GM18519 (cell line): ENCODE data around the gene JPH3.

Source experiments
- ATAC-seq: cut with Tn5 transposase; IDR thresholded peaks from one replicate; pipeline ENCODE4 v1.9.1; 2021; ENCODE audit warnings: mild to moderate bottlenecking, moderate library complexity; ENCODE audit not compliant: unreplicated experiment, low FRiP score

Gene JPH3

GRCh38 chr16:87598431-87598830, 3.9 kb upstream of the JPH3 start:
- no peak for ATAC-seq

DNA sequence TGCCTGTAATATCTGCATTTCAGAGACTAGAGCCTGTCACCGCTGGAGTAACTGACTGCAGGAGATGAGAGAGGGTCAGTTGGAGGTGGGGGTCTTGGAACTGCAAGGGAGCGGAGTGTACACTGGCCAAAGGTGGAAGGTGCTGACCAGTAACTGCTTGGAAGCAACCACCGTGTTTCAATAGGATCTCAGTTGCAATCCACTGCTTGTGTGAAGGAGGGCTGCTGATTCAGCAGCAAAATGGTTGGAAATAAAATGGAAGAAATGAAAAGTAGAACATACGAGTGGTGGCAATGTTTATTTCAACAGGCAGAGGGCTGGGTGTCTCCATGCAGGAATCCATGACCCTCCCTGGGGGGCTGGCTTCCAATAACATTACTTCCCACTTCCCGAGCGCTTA, 2.1 kb upstream of the JPH3 start:
- no peak for ATAC-seq

DNA sequence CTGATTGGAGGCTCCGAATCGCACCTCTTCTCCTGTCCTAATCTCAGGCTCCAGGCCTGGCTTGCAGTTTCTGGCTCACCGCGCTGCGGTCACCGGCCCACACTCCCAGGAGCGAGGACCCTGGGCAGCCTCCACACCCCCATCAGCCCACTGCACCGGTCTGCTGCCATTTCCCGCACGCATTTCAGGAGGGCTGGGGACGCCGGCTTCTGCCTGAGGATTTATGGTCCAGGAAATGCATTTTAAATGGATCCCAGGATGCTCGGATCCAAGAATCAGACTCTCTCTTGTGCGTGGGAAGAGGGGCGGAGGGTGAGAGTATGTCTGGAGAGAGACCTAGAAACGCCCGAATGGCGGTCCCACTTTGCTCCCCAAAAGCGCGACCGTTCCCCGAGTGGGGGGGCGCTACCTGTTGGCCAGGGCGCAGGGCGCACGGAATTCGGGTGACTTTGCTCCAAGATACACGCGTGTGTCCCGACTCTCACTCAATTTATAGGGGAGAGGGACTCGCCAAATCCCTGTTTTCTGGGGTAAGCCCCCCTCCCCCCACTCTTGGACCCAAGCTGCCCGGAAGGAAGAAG, 817 bp upstream of the JPH3 start:
- ATAC-seq, result no peak

DNA sequence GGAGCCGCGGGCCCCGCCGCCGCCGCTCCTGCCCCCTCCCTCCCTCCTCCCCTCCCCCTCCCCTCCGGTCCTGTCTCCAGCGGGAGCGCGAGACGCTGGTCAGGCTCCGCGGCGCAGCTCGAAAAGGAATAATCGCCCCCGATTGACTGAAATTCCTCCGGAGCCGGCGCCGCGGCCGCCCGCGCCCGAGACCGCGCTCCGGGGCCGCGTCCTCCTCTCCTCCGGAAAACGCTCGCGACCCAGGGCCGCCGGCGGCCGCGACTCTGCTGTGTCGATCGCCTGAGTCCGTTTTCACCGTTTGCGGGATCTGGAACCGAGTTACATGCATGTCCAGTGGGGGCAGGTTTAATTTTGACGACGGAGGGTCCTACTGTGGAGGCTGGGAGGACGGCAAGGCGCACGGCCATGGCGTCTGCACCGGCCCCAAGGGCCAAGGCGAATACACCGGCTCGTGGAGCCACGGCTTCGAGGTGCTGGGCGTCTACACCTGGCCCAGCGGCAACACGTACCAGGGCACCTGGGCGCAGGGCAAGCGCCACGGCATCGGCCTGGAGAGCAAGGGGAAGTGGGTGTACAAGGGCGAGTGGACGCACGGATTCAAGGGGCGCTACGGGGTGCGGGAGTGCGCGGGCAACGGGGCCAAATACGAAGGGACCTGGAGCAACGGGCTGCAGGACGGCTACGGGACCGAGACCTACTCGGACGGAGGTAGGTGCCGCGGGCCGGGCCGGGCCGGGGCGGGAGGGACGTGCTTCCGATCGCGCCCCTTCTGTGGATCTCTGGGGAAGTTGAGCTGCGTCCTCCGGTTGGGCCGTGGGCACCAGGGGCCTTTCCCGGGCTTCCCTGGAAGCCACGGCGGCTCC, 744 bp downstream of the JPH3 start:
- no peak for ATAC-seq

- ATAC-seq, result no peak
These were observed 1.7 kb downstream of the JPH3 start for GRCh38 chr16:87603684-87604633.

- no peak for ATAC-seq
These were observed 2.4 kb downstream of the JPH3 start for GRCh38 chr16:87604634-87605111.

DNA sequence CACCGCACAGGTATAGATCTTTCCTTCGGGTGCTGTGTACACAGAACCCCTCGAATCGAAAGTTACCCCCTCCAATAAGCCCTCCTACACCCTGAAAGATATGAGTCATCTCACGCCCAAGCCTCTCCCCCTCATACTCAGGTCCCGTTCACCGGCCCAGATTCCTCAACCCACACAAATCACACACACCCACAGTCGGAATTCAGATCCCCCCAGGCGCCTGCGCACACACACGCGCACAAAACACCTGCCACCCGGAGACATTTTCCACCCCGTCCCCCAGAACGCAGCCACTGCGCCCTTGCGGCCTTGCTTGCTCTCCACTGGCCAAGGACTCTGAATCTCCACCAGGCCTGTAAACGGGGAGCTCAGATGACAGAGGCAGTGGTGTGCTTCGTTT, 4.9 kb downstream of the JPH3 start:
- ATAC-seq, result no peak

DNA sequence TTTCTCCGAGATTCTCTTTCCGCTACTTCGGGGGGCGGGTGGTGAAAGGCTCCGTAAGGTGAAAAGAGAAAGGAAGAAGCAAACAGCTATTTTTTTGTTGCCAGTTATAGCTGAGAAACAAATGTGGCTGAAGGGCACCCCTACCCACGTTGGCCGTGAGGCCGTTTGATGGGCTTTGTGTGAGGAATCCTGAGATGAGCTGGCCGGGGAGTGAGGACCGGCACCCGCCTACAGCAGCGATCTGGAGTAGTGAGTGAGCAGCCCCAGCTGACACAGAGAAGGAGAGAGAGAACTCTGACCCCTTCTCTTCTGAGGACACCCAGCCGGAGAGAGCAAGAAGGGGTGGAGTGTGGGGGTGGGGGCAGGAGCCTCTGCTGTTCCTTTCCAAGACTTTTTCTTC, 5.6 kb downstream of the JPH3 start:
- no peak for ATAC-seq

DNA sequence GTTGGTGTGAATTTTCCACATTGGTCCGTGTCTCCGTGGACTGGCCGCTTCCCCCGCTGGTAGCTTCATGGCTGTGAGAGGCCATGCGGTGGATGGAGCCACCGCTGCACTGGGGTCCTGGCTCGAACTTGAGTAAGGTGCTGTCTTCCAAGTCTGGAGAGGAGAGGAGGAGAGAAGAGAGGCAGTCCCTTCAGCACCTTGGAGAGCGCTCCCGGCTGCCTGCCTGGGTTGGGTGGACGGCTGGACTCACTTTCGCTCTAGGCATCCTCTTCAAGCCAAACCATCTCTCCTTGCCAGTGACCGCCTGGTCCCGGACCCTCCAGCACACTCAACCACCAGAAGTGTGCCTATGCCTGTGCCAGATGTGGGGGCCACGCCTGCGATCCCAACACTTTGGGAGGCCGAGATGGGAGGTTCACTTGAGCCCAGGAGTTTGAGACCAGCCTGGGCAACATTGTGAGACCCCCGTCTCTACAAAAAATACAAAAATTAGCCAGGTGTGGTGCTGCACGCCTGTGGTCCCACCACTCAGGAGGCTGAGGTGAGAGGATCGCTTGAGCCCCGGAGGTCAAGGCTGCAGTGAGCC, 6.2 kb downstream of the JPH3 start:
- ATAC-seq, result no peak

- ATAC-seq, result no peak
These were observed 7.7 kb downstream of the JPH3 start for GRCh38 chr16:87610026-87610425.

GRCh38 chr16:87611456-87611855, 9.1 kb downstream of the JPH3 start:
- no peak for ATAC-seq

DNA sequence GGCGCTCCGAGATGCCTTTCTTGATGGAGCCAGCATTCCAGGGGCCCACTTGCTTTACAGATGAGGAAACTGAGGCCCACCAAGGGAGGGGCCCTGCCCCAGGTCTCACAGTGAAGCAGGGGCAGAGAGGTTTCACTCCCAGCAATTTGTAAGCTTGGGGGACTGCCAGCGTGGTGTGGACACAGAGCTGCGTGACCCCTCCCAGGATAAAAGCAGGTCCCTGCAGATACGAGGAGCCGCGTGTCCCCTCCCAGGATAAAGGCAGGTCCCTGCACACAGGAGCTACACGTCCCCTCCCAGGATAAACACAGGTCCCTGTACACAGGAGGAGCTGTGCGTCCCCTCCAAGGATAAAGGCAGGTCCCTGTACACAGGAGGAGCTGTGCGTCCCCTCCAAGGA, 11.7 kb downstream of the JPH3 start:
- ATAC-seq, result no peak

- no peak for ATAC-seq
These were observed 13.3 kb downstream of the JPH3 start for GRCh38 chr16:87615621-87616041.

DNA sequence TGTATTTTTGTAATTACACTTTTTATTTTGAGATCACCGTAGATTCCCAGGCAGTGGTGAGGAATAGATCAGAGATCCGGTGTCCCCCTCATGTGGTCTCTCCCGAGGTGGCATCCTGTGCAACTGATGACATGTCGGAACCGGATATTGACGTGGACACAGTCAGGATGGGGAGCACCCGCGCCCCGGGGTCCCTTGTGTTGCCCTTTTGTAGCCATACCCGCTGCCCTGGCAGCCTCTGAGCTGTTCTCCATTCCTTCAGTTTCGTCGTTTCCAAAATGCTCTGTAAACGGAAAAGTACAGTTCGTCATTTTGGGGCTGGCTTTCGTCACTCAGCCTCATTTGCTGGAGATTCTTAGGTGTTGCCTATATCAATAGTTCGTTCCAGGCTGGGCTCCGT, 14.2 kb downstream of the JPH3 start:
- no peak for ATAC-seq

DNA sequence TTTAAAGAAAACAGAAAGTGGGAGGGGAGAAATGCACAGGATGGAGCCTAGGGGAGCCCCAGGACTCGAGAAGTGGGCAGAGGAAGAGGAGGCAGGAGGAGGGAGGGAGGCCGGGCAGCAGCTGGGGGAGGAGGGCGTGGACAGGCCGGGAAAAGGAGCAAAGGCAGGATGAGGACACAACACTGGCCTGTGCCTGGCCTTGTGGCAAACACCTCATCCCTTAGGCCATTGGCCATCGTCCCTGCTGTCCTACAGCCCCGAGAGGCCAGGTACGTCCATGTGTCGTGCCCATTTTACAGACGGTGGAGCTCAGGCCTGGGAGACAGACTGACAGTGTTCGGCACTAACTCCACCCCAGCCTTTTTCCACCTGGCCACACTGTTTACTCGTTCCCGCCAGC, 15.9 kb downstream of the JPH3 start:
- ATAC-seq, result no peak

DNA sequence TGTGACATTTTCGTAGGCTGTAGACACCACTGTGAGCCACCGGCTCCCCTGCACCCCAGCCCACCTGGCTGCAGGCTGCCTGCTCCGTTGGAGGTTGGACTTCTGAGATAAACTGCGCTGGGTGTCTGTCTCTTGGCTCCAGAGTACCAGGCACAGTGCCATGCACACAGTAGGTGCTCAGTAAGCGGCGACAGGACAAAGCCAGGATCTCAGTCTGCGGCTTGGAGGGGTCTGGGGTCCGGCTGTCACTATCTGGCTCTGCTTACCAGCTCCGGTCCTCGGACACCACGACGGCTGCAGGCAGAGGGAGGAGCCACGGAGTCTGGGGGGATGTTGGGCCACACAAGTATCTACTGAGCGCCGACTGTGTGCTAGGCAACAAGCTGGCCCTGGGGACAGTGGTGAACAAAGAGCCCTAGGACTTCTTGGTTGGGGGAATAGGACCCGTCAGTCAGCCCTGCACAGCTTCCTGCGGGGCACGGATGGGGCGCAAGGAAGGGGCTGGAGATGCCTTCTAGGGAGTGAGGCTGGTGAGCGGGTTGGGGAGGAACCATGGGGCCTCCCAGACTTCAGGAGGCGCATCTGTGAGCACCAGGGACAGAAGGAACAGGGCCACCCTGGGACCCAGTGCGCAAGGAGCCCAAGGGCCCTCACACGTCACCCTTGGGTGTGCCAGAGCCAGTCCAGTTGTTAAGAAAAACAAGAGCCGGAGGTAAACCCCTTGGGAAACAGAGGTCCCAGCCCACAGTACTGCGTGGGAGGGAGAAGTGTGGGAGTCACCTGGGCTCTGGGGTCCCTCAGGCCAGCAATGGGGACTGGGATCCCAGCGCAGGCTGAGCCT, 17.3 kb downstream of the JPH3 start:
- no peak for ATAC-seq

GRCh38 chr16:87620201-87620495, 17.8 kb downstream of the JPH3 start:
- ATAC-seq, result no peak

- no peak for ATAC-seq
These were observed 19.2 kb downstream of the JPH3 start for GRCh38 chr16:87621550-87621829.

DNA sequence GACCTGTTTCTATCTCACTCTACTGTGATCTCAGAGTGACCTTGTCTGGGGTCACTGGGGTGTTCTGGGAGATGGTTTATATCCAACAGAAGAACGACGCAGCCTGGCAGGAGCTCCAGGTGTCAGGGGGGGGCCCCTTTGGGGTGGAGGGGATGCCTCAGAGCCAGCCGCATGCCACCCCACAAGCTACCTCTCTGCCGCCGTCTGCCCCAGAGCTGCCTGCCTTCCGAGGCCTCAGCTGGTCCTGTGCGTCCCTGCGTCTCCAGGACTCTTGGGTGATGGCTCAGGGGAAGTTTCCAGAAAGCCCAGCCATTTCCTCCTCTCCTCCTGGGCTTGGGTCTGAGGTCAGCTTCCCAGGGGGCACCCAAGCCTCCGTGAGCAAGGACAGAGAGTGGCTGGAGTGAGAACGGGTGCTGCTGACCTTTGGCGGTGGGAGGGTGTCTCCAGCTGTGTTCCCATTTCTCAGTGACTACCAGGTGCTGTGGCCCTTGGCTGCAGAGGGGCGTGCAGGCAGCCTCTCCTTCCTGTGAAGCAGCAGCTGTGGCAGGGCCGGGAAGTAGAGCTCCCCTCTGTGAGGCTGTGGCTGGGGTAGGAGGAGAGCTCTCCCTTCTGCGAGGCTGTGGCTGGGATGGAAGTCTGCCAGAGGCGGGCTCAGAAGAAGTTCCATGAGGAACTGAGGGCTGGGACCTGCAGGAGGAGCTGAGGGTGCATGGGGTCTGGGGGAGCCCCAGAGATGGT, 19.8 kb downstream of the JPH3 start:
- ATAC-seq, result no peak
